ENCODE measurements around the gene CD4.
"Not testable (repeated sequence)": the region's sequence is repeated elsewhere in the genome, so short reads cannot be mapped to it uniquely, and the experiment has no call there.

Gene CD4

DNA sequence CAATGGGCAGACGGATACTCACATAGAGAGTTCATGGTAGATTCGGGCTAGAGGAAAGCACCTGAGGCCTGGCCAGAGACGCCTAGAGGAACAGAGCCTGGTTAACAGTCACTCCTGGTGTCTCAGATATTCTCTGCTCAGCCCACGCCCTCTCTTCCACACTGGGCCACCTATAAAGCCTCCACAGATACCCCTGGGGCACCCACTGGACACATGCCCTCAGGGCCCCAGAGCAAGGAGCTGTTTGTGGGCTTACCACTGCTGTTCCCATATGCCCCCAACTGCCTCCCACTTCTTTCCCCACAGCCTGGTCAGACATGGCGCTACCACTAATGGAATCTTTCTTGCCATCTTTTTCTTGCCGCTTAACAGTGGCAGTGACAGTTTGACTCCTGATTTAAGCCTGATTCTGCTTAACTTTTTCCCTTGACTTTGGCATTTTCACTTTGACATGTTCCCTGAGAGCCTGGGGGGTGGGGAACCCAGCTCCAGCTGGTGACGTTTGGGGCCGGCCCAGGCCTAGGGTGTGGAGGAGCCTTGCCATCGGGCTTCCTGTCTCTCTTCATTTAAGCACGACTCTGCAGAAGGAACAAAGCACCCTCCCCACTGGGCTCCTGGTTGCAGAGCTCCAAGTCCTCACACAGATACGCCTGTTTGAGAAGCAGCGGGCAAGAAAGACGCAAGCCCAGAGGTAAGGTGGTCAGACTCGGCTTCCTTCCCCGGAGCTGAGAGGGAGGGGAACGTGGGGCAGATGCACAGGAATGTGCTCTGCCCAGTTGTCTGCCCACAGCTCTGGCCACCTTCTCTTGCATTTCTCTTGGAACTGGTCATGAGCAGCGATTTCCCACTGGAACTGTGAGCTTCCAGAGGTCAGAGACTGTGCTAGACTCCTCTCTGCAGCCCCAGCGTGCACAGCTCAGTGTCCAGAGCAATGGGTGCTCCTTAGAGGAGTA is at the start of gene CD4:
CD4 (plus strand) TSS at position 557 of the 953 bp plus-strand sequence. CDS start 10,611 bp downstream, outside the sequence.
- DNase-seq (ENCODE audit: low read depth): peak; percentile 59

DNA sequence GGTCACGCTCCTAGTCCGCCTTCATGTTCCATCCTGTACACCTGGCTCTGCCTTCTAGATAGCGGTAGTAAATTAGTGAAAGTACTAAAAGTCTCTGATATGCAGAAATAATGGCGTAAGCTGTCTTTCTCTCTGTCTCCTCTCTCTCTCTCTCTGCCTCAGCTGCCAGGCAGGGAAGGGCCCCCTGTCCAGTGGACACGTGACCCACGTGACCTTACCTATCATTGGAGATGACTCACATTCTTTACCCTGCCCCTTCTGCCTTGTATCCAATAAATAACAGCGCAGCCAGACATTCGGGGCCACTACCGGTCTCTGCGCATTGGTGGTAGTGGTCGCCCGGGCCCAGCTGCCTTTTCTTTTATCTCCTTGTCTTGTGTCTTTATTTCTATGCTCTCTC is 47.2 kb upstream of the CD4 start:
- not testable (repeated sequence) for DNase-seq (ENCODE audit: low read depth)

DNA sequence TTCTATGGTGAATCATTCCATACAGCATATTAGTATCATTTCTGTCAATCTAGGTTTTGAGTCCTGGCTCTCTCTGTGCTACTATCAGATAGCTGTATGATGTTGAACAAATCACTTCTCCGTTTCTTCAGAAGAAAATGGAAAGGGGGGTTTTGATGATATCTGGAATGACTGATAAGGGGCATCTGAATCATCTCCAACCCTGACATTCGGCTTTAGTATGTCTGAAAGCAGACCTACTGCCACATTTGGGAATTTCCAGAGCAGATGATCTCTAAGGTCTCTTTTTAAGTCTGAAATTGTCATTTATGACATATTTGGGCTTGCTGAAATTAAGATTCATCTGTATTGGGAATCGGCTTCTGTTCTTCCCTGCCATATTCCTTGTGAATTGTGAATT is 46.5 kb upstream of the CD4 start:
- DNase-seq (ENCODE audit: low read depth): no peak

DNA sequence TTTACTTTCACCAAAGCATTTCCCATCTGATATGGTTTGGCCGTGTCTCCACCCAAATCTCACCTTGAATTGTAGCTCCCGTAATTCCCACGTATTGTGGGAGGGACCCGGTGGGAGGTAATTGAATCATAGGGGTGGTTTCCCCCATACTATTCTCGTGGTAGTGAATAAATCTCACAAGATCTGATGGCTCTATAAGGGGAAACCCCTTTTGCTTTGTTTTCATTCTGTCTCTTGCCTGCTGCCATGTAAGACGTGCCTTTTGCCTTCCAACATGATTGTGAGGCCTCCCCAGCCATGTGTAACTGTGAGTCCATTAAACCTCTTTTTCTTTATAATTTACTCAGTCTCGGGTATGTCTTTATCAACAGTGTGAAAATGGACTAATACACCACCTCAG is 46.0 kb upstream of the CD4 start:
- not testable (repeated sequence) for DNase-seq (ENCODE audit: low read depth)

DNA sequence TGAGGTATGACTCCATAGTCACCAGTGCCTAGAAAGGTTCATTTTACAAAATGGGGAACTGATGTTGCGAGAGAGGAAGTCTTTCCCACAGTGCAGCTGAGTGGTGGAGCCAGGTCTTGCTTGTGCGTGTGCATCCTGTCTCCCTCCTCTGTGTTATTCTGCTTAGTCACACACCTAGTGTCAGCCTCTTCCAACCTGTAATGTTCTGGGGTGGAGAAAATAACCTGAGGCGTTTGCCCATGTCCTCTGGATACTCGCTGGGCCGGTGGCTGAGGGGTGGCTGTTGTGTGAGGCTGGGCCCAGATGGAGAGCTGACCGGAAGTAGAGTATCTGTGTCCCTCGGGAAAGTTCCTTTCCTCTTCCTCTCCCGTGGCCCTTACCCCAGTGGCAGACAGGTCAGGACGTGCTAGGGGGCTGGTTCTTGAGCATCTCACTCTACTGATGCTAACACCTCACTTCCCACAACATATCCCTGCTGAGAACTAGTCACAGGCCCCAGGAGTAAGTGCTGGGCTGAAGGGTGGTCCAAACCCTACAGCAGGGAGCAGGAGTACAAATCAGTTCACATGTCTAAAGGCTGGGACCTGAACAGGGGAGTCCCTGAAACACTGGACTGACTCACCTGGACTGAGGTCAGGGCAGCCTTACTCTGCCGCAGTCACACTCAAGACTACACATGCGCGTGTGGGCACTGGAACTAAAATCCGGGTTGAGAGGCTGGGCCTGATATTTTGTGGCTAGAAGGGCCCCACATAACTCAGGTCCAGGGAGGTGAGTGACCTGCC is 43.4 kb upstream of the CD4 start:
- DNase-seq (ENCODE audit: low read depth): no peak

DNA sequence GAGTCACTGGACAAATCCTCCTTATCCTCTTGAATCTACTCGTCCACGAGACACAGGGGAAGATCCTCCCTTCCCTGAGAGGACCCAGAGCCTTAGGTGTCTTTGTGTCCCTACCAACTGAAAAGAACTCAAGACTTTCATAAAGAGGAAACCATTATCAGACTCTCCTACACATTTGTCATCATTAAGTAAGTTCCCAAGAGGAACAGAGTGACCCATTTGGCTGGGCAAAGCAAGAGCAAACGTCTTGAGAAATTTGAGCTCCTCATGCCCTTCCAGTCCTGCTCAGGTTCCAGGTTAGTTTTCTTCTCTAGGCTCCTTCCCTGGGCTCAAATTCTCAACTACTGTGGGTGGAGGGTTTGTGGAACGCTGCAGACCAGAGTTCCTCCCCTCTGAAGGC is 42.1 kb upstream of the CD4 start:
- DNase-seq (ENCODE audit: low read depth): no peak

DNA sequence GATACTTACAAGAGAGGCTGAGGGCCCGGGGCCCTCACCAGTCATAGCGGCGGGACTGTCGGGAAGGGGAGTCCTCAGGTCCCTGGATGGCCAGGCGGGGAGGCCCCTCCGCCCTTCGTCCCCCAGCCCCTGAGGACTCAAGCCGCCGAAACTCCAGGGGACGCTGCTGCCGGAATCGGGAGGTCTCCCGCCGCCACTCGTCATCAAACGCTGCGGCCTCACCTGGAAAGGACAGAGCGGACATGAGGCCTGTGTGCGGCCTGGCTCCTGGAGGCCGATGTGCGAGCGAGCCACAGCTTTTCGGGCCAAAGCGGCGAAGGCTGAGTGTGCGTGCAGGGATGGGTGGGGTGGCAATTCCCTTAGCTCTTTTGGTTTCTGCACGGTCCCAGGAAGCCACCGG is 40.6 kb upstream of the CD4 start:
- DNase-seq (ENCODE audit: low read depth): no peak

DNA sequence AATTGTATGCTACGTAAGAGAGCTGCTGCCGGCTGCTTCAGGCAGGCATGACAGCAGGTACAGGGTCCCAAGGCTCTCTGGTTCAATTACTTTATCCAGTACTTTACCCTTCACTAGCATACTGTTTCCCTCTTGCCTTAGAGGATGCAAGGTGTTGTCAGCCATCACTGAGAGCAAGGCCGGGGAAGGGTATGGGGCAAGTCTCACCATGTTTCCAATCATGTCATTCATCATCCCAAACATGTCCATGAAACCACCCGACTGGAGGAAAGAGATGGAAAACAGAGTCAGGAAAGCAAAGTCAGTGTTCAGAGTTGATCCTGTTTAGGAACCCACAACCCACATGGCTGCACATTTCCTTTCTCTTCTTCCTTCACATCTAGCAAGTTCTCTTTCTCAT is 38.8 kb upstream of the CD4 start:
- DNase-seq (ENCODE audit: low read depth): no peak

DNA sequence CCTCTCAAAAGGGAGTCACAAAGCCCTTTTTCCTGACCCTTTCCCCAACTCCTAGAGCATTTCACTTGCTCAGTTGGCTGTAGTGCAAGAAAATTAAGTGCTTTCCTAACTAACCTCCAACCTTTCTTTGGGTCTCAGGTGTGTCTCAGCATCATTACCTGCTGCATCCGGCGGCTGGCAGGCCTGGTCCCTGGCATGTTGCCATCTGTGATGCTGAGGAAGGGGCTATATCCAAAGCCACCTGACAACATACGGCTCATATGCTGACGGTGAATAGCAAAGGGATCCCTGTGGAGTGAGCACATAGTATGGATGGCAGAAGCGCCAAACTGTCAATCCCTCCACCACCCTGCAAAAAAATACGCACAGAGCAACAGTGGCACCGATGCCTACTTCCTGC is 37.6 kb upstream of the CD4 start:
- no peak for DNase-seq (ENCODE audit: low read depth)

DNA sequence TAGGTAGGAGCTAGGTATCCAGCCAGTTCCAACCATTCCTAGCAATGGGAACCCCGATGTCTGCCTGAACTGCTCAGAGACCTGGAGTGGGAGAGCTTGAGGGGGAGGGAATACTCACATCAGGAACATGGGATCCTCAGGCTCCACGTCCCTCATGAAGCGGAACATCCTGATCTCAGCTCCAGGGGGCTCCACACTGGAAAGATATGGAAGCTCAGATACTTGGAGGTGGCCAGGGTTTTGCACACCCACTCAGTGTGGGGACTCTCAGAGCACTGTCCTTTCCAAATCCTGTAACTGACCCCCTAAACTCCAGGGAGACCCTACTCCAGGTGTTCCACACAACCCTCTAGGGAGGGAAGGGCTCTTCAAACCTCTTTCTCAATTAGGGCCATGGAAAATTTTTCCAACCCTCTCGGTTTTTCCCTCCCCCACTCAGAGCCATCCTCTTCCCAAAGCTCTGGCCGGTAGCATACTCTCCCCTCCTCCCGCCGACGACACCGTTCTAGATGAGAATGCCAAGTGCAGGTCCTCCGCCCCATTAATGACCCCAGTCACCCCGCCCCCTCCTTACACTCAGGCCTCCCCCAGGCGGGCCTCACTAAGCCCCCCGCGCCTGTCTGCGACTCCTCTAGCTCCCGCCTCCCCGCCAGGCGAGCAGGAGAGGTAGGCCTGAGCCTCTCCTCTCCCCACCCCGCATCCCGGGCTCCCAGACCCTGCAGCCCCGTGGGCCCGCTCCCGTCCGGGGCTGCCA is 37.0 kb upstream of the CD4 start:
- no peak for DNase-seq (ENCODE audit: low read depth)

DNA sequence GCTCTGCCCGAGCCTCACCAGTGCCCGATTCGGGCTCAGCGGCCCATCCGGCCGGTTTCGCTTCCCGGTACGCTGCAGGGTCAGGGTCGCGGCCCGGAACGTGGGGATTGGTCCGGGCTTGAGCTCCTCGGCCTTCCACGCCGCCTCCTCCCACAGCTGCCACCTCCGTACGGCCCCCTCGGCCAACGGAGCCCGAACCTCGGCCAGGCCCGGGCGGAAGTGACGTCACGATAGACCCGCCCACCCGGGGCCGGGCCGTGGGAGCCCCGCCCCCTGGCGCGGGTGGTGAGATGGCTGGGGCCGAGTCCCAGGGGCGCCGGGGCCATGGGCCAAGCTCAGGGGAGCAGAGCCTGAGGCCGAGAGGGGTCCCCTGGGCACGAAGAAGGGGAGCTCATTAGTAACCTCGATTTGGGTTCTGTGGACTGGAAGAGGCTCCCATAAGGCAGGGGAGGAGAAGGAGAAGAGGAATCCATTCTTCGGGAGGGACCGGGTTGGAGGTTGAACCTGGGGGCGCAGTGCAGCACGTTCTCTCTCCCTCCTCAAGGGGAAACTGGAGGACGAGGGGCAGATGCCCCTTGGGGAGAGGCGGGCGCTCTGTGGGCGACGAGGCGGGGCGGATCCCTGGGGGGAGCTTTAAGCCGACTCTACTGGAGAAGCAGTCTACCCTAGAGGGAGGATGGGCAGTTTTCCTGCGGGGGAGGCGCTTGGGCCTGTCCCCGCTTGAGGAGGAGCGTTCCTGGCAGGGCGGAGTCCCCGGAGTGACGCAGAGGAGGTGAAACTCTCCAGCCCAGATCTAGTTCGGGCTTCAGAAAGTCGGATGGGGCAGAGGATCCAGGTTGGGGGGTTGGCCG is 36.2 kb upstream of the CD4 start, which contains the start of gene MLF2:
MLF2 (minus strand) TSS at position 221 of the 851 bp plus-strand sequence. CDS start 807 bp downstream, outside the sequence.
- DNase-seq (ENCODE audit: low read depth): peak; percentile 97

DNA sequence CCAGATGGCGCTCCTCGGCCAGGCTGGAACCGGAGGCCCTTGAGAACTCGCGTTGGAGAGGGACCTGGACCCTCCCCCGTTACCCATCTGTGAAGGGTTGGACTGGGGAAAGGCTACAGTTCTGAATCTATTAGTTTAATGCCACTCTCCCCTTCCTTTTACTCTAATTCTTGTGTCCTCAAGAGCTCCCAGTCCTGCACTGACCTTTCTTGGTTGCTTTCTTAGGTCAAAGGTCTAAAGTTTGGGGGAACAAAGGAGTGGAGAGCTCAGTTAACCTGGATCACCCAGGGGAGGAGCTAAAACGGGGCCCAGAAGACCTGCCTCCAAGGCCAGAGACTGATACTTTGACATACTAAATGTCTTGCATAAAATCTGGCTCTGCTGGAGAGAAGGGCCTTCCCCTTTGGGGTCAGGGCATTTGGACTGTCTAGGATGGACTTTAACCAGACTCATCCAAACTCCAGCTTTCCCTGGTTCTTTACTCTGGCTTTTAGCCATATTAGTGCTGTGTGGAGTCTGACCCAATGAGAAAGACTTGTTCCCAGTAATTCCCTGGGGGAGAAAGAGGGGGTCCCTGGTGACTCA is 35.5 kb upstream of the CD4 start:
- DNase-seq (ENCODE audit: low read depth): no peak

DNA sequence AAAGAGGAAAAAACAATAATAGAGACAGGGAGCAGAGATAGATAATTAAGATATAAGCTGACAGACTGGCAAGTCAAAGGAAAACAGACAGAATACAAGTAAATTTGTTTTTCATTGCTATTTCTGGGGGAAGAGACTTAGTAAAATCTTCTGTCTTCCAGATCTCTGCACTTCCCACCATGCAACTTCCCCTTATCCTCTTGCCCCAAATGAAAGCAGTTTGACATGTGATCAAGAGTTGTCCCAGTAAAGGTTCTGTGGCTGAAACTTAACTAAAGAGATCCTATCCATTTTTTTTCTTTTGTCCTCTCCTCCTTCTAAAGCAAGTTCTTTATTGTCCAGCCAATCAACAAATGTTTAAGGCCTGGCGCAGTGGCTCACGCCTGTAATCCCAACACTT is 34.9 kb upstream of the CD4 start:
- no peak for DNase-seq (ENCODE audit: low read depth)

DNA sequence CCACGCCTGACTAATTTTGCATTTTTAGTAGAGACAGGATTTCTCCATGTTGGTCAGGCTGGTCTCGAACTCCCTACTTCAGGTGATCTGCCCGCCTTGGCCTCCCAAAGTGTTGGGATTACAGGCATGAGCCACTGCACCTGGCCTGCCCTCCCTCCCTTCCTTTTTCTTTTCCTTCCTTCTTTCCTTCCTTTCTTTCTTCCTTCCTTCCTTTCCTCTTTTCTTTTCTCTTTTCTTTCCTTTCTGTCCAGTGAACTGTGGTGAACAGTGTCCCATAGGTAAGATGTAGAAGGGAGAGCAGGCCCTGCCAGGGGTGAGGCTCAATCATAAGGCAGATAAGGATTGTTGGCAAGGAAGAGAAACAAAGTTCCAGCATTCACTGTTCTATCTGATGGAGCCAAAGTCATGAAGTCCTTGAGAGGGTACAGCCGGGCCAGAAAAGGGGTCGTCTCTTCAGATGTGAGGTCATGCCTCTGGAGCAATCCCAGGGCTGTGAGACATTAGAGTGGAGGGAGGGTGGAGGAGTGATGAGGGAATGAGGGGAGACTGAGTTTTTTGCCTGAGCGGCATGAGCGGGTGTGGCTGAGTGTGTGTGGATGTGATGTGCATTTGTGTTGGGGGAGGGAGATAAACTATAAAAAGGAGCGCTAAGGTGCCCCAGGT is 32.2 kb upstream of the CD4 start:
- no peak for DNase-seq (ENCODE audit: low read depth)

DNA sequence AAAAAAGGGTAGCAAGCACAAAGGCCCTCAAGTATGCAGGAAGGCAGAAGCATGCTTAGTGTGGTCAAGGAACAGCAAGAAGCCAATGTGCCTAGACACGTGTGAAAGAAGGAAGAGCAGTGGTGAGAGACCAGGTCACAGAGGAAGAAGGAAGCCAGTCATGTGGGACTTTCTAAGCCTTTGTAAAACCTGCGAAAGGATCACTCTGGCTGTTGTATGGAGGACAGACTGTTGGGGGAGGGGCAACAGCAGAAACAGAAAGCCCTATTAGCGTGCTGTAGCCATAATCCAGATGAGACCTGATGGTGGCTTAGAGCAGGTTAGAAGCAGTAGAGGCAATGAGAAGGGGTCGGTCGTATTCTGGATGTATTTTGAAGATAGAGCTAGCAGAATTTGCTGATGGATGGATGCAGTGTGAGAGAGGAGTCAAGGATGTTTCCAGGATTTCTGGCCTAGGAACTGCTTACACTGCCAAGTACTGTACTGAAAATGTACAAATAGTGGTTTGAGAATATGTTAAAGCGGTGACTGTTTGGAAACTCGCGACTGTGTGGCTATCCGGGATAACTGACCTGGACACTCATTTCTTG is 30.7 kb upstream of the CD4 start:
- DNase-seq (ENCODE audit: low read depth): no peak

DNA sequence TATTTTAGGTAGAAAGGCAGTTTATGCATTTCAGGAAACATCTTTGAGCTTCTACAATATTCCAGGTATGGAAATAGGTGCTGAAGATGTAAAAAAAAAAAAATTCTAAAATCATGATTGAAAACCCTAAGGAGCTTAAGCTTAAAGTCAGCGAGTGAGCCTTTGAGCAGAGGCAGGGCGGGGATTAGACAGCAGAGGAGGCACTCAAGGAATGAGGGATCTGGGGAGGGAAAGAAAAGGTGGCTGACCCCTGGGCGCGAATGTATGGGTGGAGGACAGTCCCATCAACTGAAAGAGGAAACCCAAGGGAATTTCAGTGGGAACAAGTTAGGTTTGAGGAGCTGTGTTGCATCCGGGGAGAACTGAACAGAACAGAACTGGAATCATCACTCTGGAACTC is 29.6 kb upstream of the CD4 start:
- no peak for DNase-seq (ENCODE audit: low read depth)

DNA sequence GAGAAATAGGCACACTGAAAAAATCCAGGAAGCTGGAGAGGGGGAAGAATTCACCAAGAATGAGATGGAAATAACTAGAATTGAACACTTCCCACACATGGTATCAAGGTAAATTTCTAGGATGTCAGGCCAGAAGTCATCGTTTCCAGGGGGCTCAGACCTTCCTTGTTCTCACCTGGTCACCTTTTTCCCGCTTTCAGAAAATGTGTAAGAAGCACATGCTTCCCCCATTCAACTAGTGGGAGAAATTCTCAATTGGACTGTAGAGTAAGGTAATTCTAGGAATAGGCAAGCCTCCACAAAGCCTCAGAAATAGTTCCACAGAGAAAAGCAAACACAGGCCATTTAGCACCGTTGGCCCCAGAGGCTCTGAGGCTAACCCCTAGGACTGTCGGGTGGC is 25.9 kb upstream of the CD4 start:
- no peak for DNase-seq (ENCODE audit: low read depth)

DNA sequence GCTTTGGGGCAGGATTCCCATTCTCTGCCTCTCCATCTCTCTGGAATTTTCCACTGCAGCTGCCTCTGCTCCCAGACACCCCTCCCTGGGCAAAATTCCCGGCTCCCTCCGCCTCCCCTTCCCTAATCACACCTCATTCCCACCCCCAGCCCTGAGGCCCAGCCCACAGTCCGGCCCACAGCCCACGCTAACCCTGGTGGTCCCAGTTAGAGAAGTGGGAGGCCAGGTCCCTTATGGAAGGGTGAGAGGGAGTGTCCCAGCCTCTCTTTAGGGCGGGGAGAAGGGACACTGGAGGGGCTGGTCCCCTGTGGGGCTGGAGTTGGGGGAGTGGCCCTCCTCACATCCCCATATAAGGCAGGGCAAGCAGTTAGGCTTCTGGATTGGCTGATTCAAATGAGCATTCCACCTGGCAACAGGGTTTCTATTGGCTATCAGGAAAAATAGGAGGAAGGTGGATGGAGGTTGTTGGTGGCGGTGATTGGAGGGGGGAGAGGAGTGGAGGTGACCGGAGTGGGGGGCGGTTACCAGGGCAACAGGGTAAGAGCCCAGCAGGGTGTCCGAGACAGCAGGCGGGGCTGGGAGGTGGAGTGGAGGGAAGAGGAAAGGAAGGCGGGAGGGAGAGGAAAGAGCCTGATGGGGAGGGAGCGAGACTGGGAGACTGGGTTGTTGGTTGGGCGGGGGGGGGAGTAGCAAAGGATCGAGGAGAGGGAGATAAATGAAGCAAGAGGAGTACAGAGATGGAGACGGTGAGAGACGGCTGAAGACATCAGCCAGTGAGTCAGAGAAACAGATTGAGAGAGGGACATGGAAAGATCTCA is 25.1 kb upstream of the CD4 start:
- no peak for DNase-seq (ENCODE audit: low read depth)

DNA sequence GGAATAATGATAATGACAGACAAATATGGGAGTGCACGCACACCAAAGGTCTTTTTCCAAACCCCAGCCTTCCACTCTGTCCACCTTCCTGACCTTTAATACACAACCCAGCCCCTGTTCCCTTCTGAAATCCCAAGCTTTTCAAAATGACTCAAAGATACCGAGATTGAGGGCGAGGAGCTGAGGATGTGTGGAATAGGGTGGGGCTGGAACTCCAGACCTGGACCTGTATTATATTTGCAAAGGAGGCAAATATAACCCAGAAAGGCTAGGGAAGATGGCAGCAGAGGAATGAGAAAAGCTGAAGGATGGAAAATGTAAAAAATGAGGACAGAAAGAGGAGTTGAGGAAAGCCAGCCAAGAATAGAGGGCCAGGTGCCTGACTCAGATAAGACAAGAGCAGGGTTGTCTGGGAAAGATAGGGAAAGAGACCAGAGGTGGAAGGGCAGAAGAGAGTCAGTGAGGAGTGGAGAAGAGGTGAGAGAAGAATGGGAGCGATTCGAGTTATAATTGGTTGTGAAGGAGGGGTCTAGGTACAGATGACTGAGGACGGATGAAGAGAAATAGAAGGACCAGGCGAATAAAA is 24.2 kb upstream of the CD4 start:
- DNase-seq (ENCODE audit: low read depth): no peak
